HG03108 (cell line): Measurements from ENCODE around the gene AMT.
"Not testable (repeated sequence)": the region's sequence is repeated elsewhere in the genome, so short reads cannot be mapped to it uniquely, and the experiment has no call there.

Experiments
- ATAC-seq: cut with Tn5 transposase; IDR thresholded peaks from one replicate; pipeline ENCODE4 v1.9.1; 2021; ENCODE audit warnings: moderate library complexity; ENCODE audit not compliant: unreplicated experiment

Gene AMT

GRCh38 chr3:49391310-49391709 is 31.0 kb downstream of the AMT start:
- not testable (repeated sequence) for ATAC-seq

DNA sequence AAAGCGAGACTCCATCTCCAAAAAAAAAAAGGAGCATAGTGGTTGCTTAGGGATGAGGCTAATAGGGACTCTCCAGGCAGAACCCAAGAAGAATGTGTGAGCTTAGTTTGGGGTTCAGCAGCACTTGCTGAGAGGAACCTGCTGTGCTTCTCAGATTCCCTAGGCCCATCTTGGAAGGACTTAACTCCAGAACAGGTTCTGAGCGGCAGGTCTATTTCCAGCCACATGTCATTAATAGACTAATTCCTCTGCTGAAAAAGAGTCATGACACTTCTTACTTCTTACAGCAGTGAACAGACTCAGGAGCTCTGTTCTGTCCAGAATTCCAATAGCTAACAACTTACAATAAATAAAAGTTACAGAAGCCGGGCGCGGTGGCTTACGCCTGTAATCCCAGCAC is 33.0 kb downstream of the AMT start:
- no peak for ATAC-seq

DNA sequence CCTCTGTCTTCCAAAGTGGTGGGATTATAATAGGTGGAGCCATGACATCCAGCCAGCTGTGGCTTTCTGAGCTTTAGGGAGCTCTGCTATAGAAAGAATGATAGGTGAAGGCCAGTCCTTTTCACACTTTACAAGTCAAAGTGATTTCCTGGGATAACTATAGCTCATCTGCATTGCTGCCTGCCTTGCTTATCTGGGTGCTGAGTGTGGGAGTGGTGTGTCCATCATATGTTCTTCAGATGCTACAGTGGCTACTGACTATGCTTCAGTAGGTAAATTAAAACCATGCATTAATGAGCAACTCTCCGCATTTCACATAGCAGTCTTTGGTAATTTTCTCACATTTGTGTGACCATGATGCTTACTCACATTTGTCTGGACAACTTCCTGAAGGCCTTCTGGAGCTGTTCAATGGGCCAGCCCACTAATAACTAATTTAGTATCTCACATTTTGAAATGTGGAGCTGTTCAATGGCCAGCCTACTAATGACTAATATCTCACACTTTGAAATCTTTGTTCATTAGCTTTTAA is 33.9 kb downstream of the AMT start:
- no peak for ATAC-seq

DNA sequence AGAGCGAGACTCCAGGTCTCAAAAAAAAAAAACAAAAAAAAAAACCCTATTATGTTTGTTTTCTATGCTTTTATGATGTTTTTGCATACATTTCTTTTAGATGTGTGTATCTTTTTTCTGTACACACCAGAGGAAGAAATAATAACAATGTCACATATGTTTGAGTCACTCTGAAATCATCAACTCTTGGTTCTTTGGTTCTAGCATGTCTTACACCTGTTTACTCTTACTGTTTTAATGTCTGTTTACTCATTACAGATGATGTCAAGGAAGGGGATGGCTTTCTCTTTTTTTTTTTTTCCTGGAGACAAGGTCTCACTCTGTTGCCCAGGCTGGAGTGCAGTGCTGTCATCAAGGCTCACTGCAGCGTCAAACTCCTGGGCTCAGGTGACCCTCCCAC is 34.6 kb downstream of the AMT start:
- no peak for ATAC-seq

- ATAC-seq, result no peak
Observed at GRCh38 chr3:49386056-49386756, 36.1 kb downstream of the AMT start.

DNA sequence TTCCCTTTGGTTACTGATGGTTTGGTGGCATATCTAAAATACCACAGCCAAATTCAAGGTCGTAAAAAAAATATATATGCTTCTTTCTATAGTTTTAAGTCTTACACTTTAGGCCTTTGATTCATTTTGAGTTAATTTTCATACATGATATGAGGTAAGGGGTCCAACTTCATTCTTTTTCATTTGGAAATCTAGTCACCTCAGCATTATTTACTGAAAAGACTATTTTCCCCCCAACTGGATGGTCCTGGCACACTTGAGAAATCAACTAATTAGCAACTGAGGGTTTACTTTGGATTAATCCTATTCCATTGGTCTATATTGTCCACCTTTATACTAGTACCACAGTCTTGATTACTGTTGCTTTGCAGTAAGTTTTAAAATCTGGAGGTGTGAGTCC is 36.7 kb downstream of the AMT start:
- no peak for ATAC-seq

- ATAC-seq, result no peak
Observed at GRCh38 chr3:49383387-49383786, 38.9 kb downstream of the AMT start.

DNA sequence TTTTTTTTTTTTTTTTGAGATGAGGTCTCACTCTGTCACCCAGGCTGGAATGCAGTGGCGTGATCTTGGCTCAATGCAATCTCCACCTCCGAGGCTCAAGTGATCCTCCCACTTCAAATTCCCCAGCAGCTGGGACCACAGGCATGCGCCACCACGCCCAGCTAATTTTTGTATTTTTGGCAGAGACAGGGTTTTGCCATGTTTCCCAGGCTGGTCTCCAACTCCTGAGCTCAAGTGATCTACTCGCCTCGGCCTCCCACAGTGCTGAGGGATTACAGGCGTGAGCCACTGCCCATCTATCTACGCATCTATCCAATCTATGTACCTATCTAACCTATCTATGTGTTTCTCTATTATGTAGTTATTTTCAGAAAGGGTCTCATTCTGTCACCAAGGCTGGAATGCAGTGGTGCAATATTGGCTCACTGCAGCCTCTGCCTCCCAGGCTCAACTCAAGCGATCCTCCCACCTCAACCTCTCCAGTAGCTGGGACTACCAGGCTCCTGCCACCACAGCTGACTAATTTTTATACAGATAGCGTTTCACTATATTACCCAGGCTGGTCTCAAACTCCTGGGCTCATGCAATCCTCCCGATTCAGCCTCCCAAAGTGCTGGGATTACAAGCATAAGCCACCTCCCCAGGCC is 43.9 kb downstream of the AMT start:
- no peak for ATAC-seq

GRCh38 chr3:49377483-49377882 is 44.8 kb downstream of the AMT start:
- ATAC-seq, result no peak

DNA sequence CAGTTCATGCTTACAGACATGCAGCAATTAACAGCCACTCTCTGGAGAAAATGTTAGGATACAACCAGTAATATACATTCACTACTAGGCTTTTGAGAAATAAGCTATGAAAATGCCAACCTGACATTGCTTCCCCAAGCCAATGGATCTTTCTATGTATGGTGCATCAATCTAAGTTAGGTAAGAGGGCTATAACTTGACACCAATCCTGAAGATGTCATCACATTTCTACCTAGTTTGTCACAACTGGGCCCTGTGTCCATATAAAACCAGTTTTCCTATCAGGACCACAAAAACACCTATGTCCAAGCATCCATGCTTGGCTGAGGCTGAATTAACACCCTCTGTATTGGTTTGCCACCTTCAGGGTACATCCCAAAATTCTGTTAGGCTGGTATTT is 50.3 kb downstream of the AMT start:
- ATAC-seq, result no peak

DNA sequence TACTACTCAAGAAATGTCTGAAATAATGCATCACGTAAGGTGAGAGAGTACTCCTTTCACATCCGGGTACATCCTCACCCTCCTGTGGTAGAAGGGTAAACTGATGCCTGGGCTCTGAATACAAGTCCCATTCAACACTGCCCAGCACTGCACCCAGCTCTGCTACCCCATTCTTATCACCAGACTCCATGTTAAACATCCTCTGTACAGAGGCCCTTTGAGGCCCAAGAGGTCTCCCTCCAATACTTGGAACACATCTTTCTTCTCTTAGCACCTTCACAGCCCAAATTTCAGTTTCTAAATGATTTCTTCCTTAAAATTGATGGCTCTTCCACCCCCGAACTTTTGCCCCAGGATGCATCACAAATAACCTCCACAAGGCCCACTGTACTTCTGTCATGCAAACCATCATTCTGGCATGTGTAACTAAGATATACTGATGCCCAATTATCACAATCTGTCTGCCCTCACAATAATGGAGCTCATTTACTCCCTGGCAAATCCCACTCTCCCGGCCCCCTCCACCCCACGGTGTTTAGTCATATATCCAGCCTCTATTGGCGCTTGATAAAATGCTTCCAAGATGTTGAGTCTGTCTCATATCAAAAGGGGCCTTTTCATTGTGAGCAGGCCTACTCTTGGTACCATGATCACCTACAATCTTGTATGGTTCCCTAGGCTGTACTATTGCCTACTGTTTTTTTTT is 51.5 kb downstream of the AMT start:
- no peak for ATAC-seq
